ENCODE measurements around the gene MTHFD1.
"Not testable (repeated sequence)": the region's sequence is repeated elsewhere in the genome, so short reads cannot be mapped to it uniquely, and the experiment has no call there.

- not testable (repeated sequence) for TF ChIP-seq CTCF, POLR2AphosphoS5, POLR2A (IDR thresholded peaks at IDR 0.05)
Observed at GRCh38 chr14:64365358-64365889, 22.7 kb upstream of the MTHFD1 start.
